Adrenal gland (tissue), 12 donors: ENCODE data around the gene CD247. TPM values are rescaled to one million over a fixed set of nuclear protein-coding genes. Genes with fewer than 3 reads are reported as not detected.

ENCODE experiments used
- DNase-seq, 7 donors: peaks; one replicate each; pipeline ENCODE4 v3.0.0-alpha.2; 2019 to 2020
- H3K27ac ChIP-seq, 5 donors: fragments of 200-600 bp; sonication (generic) in 4 of 5; 1 replicate in 3 of 5; 2 replicates in 2 of 5; pipeline versions ENCODE4 v1.5.1 to v1.8.0; 2016 to 2020; ENCODE audit warnings: mild to moderate bottlenecking in 1 of 5
- H3K27me3 ChIP-seq: fragments of 200-600 bp; 2 replicates; pipeline ENCODE4 v1.8.0; 2021
- H3K36me3 ChIP-seq, 2 donors: fragments of 200-600 bp; replicated peaks in 1 of 2; 1 replicate in 1 of 2; 2 replicates in 1 of 2; pipeline versions ENCODE4 v1.5.1 to v1.8.0; 2018 to 2022
- H3K4me1 ChIP-seq, 2 donors: fragments of 200-600 bp; replicated peaks in 1 of 2; 1 replicate in 1 of 2; 2 replicates in 1 of 2; pipeline versions ENCODE4 v1.5.1 to v1.8.0; 2018 to 2021
- H3K4me3 ChIP-seq, 4 donors: fragments of 200-600 bp; sonication (generic) in 3 of 4; one replicate each; pipeline ENCODE4 v1.5.1; 2016 to 2018
- H3K9me3 ChIP-seq, 3 donors: fragments of 200-600 bp; sonication (generic) in 1 of 3; replicated peaks in 1 of 3; 1 replicate in 2 of 3; 2 replicates in 1 of 3; pipeline versions ENCODE4 v1.5.1 to v1.8.0; 2016 to 2021
- POLR2A ChIP-seq, 2 donors: fragments of 450-650 bp; IDR thresholded peaks; one replicate each; pipeline ENCODE4 v1.6.1; 2017; ENCODE audit warnings: antibody characterized with exemption in 2 of 2, mild to moderate bottlenecking in 2 of 2, moderate library complexity in 1 of 2
- whole genome bisulfite sequencing, 4 donors: extraction: QIAGEN DNeasy Blood & Tissue Kit in 2 of 4; methylation state at CpG; one replicate each; pipeline versions ENCODE4 v1.1.5 to v1.1.7; 2013 to 2017; 5-methylcytosine and 5-hydroxymethylcytosine counted together
- intact Hi-C, 2 donors: fragments of 100-400 bp; cut with DNase I; formaldehyde crosslinking; loops; one replicate each; pipeline versions ENCODE4 v1.14.1 to v1.15.0; 2022 to 2023
- polyA plus RNA-seq, 3 donors: library from polyadenylated mRNA; stranded (reverse); fragments of 200-250 nt in 2 of 3; fragments of 350-450 nt in 1 of 3; fragmentation: Illumina TruSeq in 1 of 3; extraction: RNeasy Lipid Tissue Mini Kit (QIAGEN cat#74804) in 1 of 3; gene quantifications; one replicate each; pipeline ENCODE4 v1.2.3, GENCODE V29; 2013 to 2014
- total RNA-seq, 9 donors: library from RNA; depleted of rRNA in 4 of 9; stranded (reverse); fragments of >200 nt in 4 of 9; fragments of 120-200 nt in 1 of 9; fragmentation: NEBNext Ultra II Directional in 1 of 9; extraction: Animal tissue kit (Norgen Biotek cat#: 25700) in 1 of 9; gene quantifications; one replicate each; pipeline versions ENCODE4 v1.1.0 to v1.2.4, GENCODE V29; 2013 to 2023
- TF ChIP-seq, protein P1 (sequence below), 6 experiments: fragments of 450-650 bp in 4 of 6; fragments of 200-600 bp in 2 of 6; sonication (generic) in 1 of 6; IDR thresholded peaks; 1 replicate in 5 of 6; 2 replicates in 1 of 6; pipeline versions ENCODE4 v1.5.1 to v1.8.0; 2016 to 2021; ENCODE audit warnings: antibody characterized with exemption in 6 of 6, mild to moderate bottlenecking in 2 of 6, moderate library complexity in 1 of 6
- donor health status: healthy with polysubstance abuse.
- donor health status: Bipolar disorder and iron deficiency.
- donor health status: DM: yes; HTN: yes; CAD: no.
- donor health status: DM: no; HTN: no; CAD: no.
- donor health status: DM: no; HTN: no; CAD: no.
- donor health status: DM: yes; HTN: yes; CAD: no.

The CD247 gene
- total and polyA plus RNA-seq, 12 donors = 0.26 to 2.3 (median 1.2) TPM; not detected in 1

DNA sequence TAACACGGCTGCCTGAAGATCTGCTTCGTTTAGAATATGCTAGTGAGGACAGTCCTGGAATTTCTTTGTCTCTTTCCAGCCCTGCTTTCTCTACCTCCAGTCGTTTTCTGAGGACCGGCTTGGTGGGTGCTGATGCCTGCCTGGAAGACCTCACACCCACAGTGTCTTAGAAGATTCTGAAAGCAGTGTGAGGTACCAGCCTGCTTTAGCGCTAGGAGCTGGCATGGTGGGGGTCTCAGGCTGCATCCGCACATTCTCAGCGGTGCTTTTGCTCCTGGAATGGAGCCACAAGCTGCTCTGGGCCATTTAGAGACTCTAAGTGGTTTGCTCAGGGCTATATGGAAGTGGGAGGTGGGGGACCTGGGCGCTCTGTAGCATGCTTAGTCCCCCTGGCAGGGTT, 61.4 kb downstream of the CD247 start:
- H3K9me3 ChIP-seq = no peaks in the 10 kb centered on the region
- no peak for DNase-seq
- WGBS, 4 donors = 79 to 95% (median 85%) methylated on average over 7 to 8 of the region's 8 CpGs
- H3K36me3 ChIP-seq = no peaks in the 10 kb centered on the region
- no peak overlapping the region for H3K27ac ChIP-seq
- no peak overlapping the region for H3K4me3 ChIP-seq
- peaks cover 0 to 13% of the 10 kb centered on the region in 2 donors for H3K4me1 ChIP-seq
- intact Hi-C loops = loop anchor here in 1 of 2 donors (5.0 kb wide), 1 partner anchor 75 kb away; no protein-coding TSS in a partner anchor
- H3K27me3 ChIP-seq = no peaks in the 10 kb centered on the region
- TF ChIP-seq, protein P1, sequence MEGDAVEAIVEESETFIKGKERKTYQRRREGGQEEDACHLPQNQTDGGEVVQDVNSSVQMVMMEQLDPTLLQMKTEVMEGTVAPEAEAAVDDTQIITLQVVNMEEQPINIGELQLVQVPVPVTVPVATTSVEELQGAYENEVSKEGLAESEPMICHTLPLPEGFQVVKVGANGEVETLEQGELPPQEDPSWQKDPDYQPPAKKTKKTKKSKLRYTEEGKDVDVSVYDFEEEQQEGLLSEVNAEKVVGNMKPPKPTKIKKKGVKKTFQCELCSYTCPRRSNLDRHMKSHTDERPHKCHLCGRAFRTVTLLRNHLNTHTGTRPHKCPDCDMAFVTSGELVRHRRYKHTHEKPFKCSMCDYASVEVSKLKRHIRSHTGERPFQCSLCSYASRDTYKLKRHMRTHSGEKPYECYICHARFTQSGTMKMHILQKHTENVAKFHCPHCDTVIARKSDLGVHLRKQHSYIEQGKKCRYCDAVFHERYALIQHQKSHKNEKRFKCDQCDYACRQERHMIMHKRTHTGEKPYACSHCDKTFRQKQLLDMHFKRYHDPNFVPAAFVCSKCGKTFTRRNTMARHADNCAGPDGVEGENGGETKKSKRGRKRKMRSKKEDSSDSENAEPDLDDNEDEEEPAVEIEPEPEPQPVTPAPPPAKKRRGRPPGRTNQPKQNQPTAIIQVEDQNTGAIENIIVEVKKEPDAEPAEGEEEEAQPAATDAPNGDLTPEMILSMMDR (IDR thresholded peaks at IDR 0.05) = no peak
- TF ChIP-seq POLR2A (IDR thresholded peaks at IDR 0.05) = no peak

DNA sequence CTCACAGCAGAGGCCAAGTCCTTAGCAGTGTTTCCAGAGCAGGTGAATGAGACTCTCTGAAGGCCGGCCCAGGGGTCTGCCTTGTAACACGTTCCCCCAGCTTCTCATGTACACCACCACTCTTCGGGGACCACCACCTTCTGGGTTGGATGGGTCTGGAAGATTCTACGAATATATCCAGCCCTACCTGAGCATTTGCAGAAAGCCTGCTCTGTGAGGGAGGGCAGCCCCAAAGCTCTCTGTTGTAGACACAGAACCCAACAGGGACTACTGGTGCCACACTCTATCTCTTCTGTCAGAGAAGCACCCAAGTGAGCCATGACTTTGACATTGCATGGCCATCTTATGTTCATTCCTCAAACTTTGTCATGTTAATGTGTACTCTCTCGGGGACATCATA, 61.8 kb downstream of the CD247 start:
- no peaks in the 10 kb centered on the region for H3K27me3 ChIP-seq
- no peaks in the 10 kb centered on the region for H3K9me3 ChIP-seq
- H3K27ac ChIP-seq = peak overlapping the region in 1 of 5 donors; percentile 81
- no peak for DNase-seq
- peaks cover 0 to 13% of the 10 kb centered on the region in 2 donors for H3K4me1 ChIP-seq
- intact Hi-C loops = loop anchor here in 1 of 2 donors (5.0 kb wide), 1 partner anchor 76 kb away; no protein-coding TSS in a partner anchor
- no peak for TF ChIP-seq POLR2A (IDR thresholded peaks at IDR 0.05)
- TF ChIP-seq, protein P1 (IDR thresholded peaks at IDR 0.05) = no peak
- 89 to 93% (median 91%) methylated on average over 5 of the region's 5 CpGs for WGBS, 4 donors
- no peaks in the 10 kb centered on the region for H3K36me3 ChIP-seq
- no peak overlapping the region for H3K4me3 ChIP-seq

DNA sequence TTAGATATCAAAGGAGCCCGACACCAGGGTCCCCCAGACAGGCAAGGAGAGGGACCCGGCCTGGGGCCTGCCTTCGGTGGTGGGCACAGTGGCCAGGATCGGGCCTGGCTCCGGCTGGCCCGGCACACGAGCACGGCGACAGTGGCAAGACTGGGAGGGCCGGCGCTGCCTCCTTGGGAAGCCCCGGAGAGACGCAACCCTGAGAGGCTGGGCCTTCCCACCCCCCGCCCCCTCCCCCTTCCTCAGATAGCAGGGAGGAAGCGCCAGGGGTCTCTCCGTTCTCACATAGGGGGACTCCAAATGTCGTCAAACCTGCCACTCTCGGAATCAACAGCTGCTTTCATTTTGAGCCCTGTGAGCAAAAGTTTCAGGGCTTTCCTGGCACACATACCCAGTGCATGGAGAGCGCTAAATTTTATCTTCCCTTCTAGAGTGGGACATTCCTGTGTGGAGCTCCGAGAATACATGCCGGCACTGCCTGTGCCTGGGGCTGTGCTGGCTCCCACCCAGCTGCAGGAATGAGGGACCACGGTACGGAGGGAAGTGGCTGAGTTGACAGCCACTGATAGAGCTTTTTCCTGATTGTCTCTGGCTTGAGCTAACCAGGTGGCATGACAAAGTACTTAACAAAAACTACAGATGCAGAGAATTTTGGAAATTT, 62.4 kb downstream of the CD247 start:
- WGBS, 4 donors = 0 to 3% (median 2%) methylated on average over 10 to 23 of the region's 23 CpGs
- TF ChIP-seq, protein P1 (IDR thresholded peaks at IDR 0.05) = no peak
- TF ChIP-seq POLR2A (IDR thresholded peaks at IDR 0.05) = no peak
- Histone ChIP-seq H3K27me3 (no peaks in the 10 kb centered on the region), H3K4me3 (peak overlapping the region; percentile 46 to 89 (median 64)), H3K36me3 (no peaks in the 10 kb centered on the region), H3K9me3 (no peaks in the 10 kb centered on the region), H3K27ac (peak overlapping the region; percentile 46 to 90 (median 81)), H3K4me1 (peaks cover 0 to 13% of the 10 kb centered on the region in 2 donors)
- DNase-seq = peak in 6 of 7 donors; percentile 26 to 61 (median 46)
- intact Hi-C loops = loop anchor here in 1 of 2 donors (5.0 kb wide), 1 partner anchor 76 kb away; no protein-coding TSS in a partner anchor

DNA sequence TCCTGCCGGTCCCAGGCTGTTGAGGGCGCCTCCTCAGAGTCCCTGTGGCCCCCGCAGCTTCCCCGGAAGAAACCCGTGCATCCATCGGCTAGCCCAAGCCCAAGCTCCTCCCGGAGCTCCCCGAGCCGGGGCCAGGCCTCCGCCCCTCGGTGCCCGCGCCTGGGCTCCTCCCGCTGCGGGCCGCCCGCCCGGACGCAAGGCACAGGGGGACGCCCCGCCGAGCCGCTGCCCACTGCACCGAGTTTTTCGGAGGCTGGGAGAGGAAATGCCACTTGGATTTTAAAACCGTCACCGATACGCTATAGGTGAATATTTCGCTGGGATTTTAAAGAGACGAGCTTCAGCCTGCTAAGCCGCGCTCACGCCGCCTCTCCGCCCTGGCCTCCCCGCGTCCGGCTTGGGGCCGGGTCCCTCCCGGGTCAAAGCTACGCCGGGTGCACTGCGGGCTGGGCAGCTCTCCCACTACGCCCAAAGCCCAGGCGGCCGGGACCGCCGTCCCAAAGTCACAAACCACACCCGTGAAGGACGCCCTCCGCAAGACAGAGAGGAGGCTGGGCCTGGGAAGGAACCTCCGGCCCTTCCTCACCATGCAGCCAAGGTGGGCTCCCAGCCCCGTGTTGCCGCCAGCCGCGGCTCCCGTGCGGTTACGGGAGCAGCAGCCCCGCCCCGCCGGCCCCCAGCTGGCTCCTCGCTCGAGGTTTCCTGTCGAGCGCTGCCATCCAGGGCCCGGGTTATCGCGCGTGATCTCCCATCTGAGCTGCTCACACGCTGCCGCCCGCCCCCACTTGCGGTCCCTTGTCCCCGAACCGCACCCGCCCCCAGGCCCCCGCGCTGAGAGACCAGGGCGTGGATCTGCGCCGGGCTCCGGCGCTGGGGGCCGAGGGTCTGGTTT, 63.2 kb downstream of the CD247 start:
- DNase-seq = peak; percentile 67 to 78 (median 77)
- Histone ChIP-seq H3K4me1 (peaks cover 0 to 13% of the 10 kb centered on the region in 2 donors), H3K9me3 (no peaks in the 10 kb centered on the region), H3K36me3 (no peaks in the 10 kb centered on the region), H3K27me3 (no peaks in the 10 kb centered on the region), H3K4me3 (peak overlapping the region; percentile 46 to 89 (median 64)), H3K27ac (peak overlapping the region; percentile 46 to 90 (median 81))
- intact Hi-C loops = loop anchor here in 1 of 2 donors (5.0 kb wide), 1 partner anchor 77 kb away; no protein-coding TSS in a partner anchor
- 0 to 1% (median 0%) methylated on average over 6 to 85 of the region's 85 CpGs for WGBS, 4 donors
- TF ChIP-seq POLR2A (IDR thresholded peaks at IDR 0.05) = peak; percentile 14 to 48
- TF ChIP-seq, protein P1 (IDR thresholded peaks at IDR 0.05) = peak in 1 of 6 experiments; percentile 1
